Endothelial cell of umbilical vein (primary cell): ENCODE data around the gene PXMP4. TPM values are rescaled to one million over a fixed set of nuclear protein-coding genes. Genes with fewer than 3 reads are reported as not detected.
A peak's percentile ranks its signal among the peaks of the same experiment; 100 is the strongest.

ENCODE experiments used
- BruUV-seq: library from RNA; stranded (reverse); fragments of 400-500 nt; replicated peaks from 2 replicates; lab custom pipeline; 2021; lab: Mats Ljungman, UMichigan
- CTCF ChIA-PET: fragments of 300-600, 350-600 bp; sonication (Branson Sonifier 250); formaldehyde crosslinking; loops from one replicate; lab custom pipeline; 2021; ENCODE audit warnings: antibody characterized with exemption, inconsistent platforms; lab: Charles Lee
- POLR2A ChIA-PET: fragments of 300-600, 350-600 bp; sonication (Branson Sonifier 250); formaldehyde crosslinking; loops from one replicate; lab custom pipeline; 2021; ENCODE audit warnings: antibody characterized with exemption, inconsistent platforms; lab: Charles Lee
- DNase-seq: peaks from one replicate; pipeline ENCODE4 v3.0.0-alpha.2; 2011; ENCODE audit warnings: low read depth, low spot score
- FAIRE-seq: peaks from 2 replicates; lab custom pipeline; 2011; peaks lifted over from hg19 to GRCh38; lab: Jason Lieb, UNC
- H2AFZ ChIP-seq: 2 replicates; pipeline ENCODE4 v1.6.0; 2012; ENCODE audit warnings: low read depth, low read length, control low read depth, inconsistent platforms
- H3K27ac ChIP-seq: 2 replicates; pipeline ENCODE4 v1.5.1; 2011; ENCODE audit warnings: low read depth, mild to moderate bottlenecking, control low read depth, low read length, moderate library complexity; ENCODE audit not compliant: insufficient read depth
- H3K27me3 ChIP-seq, 2 experiments: 2 replicates each; pipeline versions ENCODE4 v1.6.0 to v1.6.1; 2011; ENCODE audit warnings: low read length in 2 of 2, mixed read lengths in 1 of 2; ENCODE audit not compliant: control insufficient read depth in 2 of 2, insufficient read depth in 2 of 2
- H3K36me3 ChIP-seq, 2 experiments: 2 replicates in 1 of 2; 3 replicates in 1 of 2; pipeline ENCODE4 v1.5.1; 2011; ENCODE audit warnings: low read length in 2 of 2, mild to moderate bottlenecking in 1 of 2, moderate library complexity in 1 of 2; ENCODE audit not compliant: control insufficient read depth in 2 of 2, insufficient read depth in 2 of 2; ENCODE audit errors: extremely low read depth in 1 of 2
- H3K4me1 ChIP-seq: 3 replicates; pipeline ENCODE4 v1.5.1; 2011; ENCODE audit warnings: mild to moderate bottlenecking, low read length; ENCODE audit not compliant: control insufficient read depth, insufficient read depth; ENCODE audit errors: extremely low read depth
- H3K4me2 ChIP-seq: 2 replicates; pipeline ENCODE4 v1.6.1; 2011; ENCODE audit warnings: low read length, control low read depth, mixed read lengths; ENCODE audit not compliant: insufficient read depth
- H3K4me3 ChIP-seq, 3 experiments: fragments of 200-600 bp in 1 of 3; sonication (generic), shearing (Covaris generic) in 1 of 3; replicated peaks in 1 of 3; 2 replicates each; pipeline ENCODE4 v1.5.1; 2011 to 2016; ENCODE audit warnings: control low read depth in 3 of 3, low read length in 3 of 3, mild to moderate bottlenecking in 2 of 3, inconsistent platforms in 1 of 3, low read depth in 1 of 3, moderate library complexity in 1 of 3; ENCODE audit not compliant: insufficient read depth in 1 of 3
- H3K79me2 ChIP-seq: 2 replicates; pipeline ENCODE4 v1.6.0; 2012; ENCODE audit warnings: low read length, inconsistent platforms; ENCODE audit not compliant: control insufficient read depth, insufficient read depth
- H3K9ac ChIP-seq: replicated peaks from 2 replicates; pipeline ENCODE3; 2011; ENCODE audit warnings: low read length, control low read depth; ENCODE audit not compliant: insufficient read depth; ENCODE audit errors: extremely low read depth
- H3K9me1 ChIP-seq: replicated peaks from 3 replicates; pipeline ENCODE4 v1.6.0; 2011; ENCODE audit warnings: mild to moderate bottlenecking, low read length; ENCODE audit not compliant: control insufficient read depth, insufficient read depth; ENCODE audit errors: extremely low read depth
- H3K9me3 ChIP-seq: replicated peaks from 2 replicates; pipeline ENCODE4 v1.5.1; 2012; ENCODE audit warnings: low read length, inconsistent platforms; ENCODE audit not compliant: control insufficient read depth, insufficient read depth
- H4K20me1 ChIP-seq: replicated peaks from 2 replicates; pipeline ENCODE3; 2011; ENCODE audit warnings: mild to moderate bottlenecking, low read length; ENCODE audit not compliant: control insufficient read depth, insufficient read depth; ENCODE audit errors: extremely low read depth
- EZH2 ChIP-seq: IDR thresholded peaks from 2 replicates; pipeline ENCODE4 v1.6.1; 2012; ENCODE audit warnings: borderline replicate concordance, low read depth, mild to moderate bottlenecking, moderate library complexity, low read length, inconsistent platforms; ENCODE audit not compliant: severe bottlenecking
- FOS ChIP-seq: IDR thresholded peaks from 2 replicates; pipeline ENCODE4 v1.6.1; 2011; ENCODE audit warnings: mild to moderate bottlenecking, low read length, moderate library complexity, borderline replicate concordance; ENCODE audit not compliant: insufficient read depth
- GATA2 ChIP-seq: IDR thresholded peaks from 2 replicates; pipeline ENCODE4 v1.7.0; 2011; ENCODE audit warnings: low read depth, mild to moderate bottlenecking, moderate library complexity, mixed read lengths, low read length; ENCODE audit not compliant: insufficient read length, insufficient read depth
- JUN ChIP-seq: IDR thresholded peaks from 2 replicates; pipeline ENCODE4 v1.6.1; 2011; ENCODE audit warnings: borderline replicate concordance, low read depth; ENCODE audit not compliant: insufficient read length, insufficient read depth
- MYC ChIP-seq: IDR thresholded peaks from one replicate; pipeline ENCODE4 v1.6.1; 2011; ENCODE audit warnings: mild to moderate bottlenecking, low read depth, low read length
- POLR2A ChIP-seq: IDR thresholded peaks from 2 replicates; pipeline ENCODE4 v1.6.1; 2012; ENCODE audit warnings: low read depth, mild to moderate bottlenecking, control low read depth, low read length
- POLR2AphosphoS5 ChIP-seq: IDR thresholded peaks from 2 replicates; pipeline ENCODE4 v1.6.1; 2012; ENCODE audit warnings: low read depth, mild to moderate bottlenecking, control low read depth, low read length, moderate library complexity; ENCODE audit not compliant: insufficient read depth
- dilution Hi-C: fragments of 300-500 bp; cut with MboI; formaldehyde crosslinking; loops from one replicate; pipeline ENCODE4 v1.15.0; 2019; ENCODE audit warnings: low sequenced_read_pairs; ENCODE audit not compliant: extremely low pct_ligation_motif_present
- intact Hi-C: fragments of 100-400 bp; cut with micrococcal nuclease; formaldehyde crosslinking; loops from one replicate; pipeline ENCODE4 v1.10.0; 2022
- polyA plus RNA-seq, 4 experiments: library from polyadenylated mRNA; depleted of rRNA in 3 of 4; stranded (reverse) in 3 of 4; unstranded in 1 of 4; fragments of >200 nt; gene quantifications; 2 replicates each; pipeline versions ENCODE4 v1.2.1 to v1.2.3, GENCODE V29; 2011 to 2012; ENCODE audit warnings: missing spikeins in 1 of 4
- total RNA-seq: library from RNA; stranded (reverse); gene quantifications from 2 replicates; pipeline ENCODE4 v1.2.3, GENCODE V29; 2021
- TF ChIP-seq, protein P1 (sequence below): IDR thresholded peaks from 2 replicates; pipeline ENCODE4 v1.6.1; 2011; ENCODE audit not compliant: insufficient read depth, insufficient read length
- TF ChIP-seq, protein P2 (sequence below), 2 donors: IDR thresholded peaks; 1 replicate in 1 of 2; 2 replicates in 1 of 2; pipeline ENCODE4 v1.5.1; 2011; ENCODE audit warnings: low read length in 2 of 2, mild to moderate bottlenecking in 2 of 2, moderate library complexity in 2 of 2, control low read depth in 1 of 2, inconsistent platforms in 1 of 2, low read depth in 1 of 2; ENCODE audit not compliant: insufficient read depth in 1 of 2; ENCODE audit errors: extremely low read depth in 1 of 2

PXMP4 gene
- total and polyA plus RNA-seq, 2 donors (not counting 3 experiments of a cell fraction or from before 2014, with no cell fraction given): 6.9 to 8.5 TPM

DNA sequence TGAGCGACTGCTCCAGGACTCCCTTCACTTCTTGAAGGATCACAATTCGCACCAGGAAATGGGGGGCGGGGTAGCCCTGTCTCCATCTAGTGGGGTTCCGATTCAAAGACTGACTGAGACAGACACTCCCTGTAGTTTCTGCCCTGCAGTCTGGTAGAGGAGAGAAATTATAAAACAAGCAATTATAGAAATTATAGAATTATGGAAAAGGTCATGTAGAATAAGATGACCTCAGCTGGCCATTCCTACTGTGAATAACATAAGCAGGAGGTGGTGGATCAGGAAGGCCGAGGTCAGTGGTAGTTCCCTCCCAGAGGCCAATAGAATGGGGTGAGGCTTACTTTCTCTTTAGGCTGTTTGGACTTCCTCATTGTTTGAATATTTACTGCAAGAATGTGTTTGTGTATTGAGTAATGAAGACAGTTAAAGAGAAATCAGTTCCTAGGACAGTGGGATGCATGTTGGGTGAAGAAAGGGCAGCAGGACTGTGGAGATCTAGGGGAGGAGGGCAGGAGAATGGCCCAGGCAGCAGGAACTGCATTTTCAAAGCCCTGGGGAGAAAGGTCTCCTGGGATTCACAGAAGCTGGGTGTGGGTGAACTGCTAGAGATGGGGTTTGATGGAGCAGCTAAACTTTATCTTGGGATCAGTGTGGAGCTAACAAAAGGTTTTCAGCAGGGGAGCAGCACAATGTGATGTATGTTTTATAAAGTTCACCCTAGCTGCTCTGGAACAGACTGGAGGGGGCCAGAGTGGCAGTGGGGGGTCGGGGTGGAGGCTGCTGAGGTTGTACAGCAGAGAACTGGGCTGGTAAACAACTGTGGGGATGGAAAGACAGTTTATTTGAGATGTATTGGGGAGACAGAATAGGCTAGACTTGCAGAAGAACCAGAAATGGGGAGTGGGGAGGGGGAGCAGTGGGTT is 13.8 kb upstream of the PXMP4 start:
- no peak overlapping the region for H3K9ac ChIP-seq
- no peaks in the 10 kb centered on the region for H3K36me3 ChIP-seq
- CTCF ChIA-PET: interaction anchor here (0.6 to 1.9 kb wide), 4 partner anchors 46 to 129 kb away, joined by 3 to 11 read pairs (median 6); no protein-coding TSS in a partner anchor
- DNase-seq (peak; percentile 53), FAIRE-seq (peak; percentile 52)
- TF ChIP-seq FOS (no peak), MYC (no peak), POLR2AphosphoS5 (no peak), EZH2 (no peak), JUN (no peak), GATA2 (no peak), POLR2A (no peak)
- TF ChIP-seq, protein P1, sequence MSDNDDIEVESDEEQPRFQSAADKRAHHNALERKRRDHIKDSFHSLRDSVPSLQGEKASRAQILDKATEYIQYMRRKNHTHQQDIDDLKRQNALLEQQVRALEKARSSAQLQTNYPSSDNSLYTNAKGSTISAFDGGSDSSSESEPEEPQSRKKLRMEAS: no peak
- TF ChIP-seq, protein P2, sequence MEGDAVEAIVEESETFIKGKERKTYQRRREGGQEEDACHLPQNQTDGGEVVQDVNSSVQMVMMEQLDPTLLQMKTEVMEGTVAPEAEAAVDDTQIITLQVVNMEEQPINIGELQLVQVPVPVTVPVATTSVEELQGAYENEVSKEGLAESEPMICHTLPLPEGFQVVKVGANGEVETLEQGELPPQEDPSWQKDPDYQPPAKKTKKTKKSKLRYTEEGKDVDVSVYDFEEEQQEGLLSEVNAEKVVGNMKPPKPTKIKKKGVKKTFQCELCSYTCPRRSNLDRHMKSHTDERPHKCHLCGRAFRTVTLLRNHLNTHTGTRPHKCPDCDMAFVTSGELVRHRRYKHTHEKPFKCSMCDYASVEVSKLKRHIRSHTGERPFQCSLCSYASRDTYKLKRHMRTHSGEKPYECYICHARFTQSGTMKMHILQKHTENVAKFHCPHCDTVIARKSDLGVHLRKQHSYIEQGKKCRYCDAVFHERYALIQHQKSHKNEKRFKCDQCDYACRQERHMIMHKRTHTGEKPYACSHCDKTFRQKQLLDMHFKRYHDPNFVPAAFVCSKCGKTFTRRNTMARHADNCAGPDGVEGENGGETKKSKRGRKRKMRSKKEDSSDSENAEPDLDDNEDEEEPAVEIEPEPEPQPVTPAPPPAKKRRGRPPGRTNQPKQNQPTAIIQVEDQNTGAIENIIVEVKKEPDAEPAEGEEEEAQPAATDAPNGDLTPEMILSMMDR (IDR thresholded peaks at IDR 0.05; ENCODE audit: extremely low read depth in 1 of 2, insufficient read depth in 1 of 2, low read depth in 1 of 2, low read length in 2 of 2): no peak
- H3K4me1 ChIP-seq: peaks cover 22% of the 10 kb centered on the region
- peaks cover 4% of the 10 kb centered on the region for H3K9me3 ChIP-seq
- H3K4me3 ChIP-seq: no peak overlapping the region
- POLR2A ChIA-PET: no interaction called here
- no peaks in the 10 kb centered on the region for H4K20me1 ChIP-seq
- dilution Hi-C loops (no loop called here), intact Hi-C loops (loop anchor here (5.0 kb wide), 4 partner anchors 47 to 393 kb away; partner anchors contain the start of gene E2F1)
- no peaks in the 10 kb centered on the region for H3K27me3 ChIP-seq
- BruUV-seq: no TSS peak
- H2AFZ ChIP-seq: peak overlapping the region; percentile 59
- no peaks in the 10 kb centered on the region for H3K79me2 ChIP-seq
- peak overlapping the region; percentile 13 for H3K27ac ChIP-seq
- H3K9me1 ChIP-seq: no peaks in the 10 kb centered on the region
- H3K4me2 ChIP-seq: peak overlapping the region; percentile 54
